ENCODE measurements around the gene RGS19.
"Not testable (repeated sequence)": the region's sequence is repeated elsewhere in the genome, so short reads cannot be mapped to it uniquely, and the experiment has no call there.

RGS19 gene, protein sequence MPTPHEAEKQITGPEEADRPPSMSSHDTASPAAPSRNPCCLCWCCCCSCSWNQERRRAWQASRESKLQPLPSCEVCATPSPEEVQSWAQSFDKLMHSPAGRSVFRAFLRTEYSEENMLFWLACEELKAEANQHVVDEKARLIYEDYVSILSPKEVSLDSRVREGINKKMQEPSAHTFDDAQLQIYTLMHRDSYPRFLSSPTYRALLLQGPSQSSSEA

DNA sequence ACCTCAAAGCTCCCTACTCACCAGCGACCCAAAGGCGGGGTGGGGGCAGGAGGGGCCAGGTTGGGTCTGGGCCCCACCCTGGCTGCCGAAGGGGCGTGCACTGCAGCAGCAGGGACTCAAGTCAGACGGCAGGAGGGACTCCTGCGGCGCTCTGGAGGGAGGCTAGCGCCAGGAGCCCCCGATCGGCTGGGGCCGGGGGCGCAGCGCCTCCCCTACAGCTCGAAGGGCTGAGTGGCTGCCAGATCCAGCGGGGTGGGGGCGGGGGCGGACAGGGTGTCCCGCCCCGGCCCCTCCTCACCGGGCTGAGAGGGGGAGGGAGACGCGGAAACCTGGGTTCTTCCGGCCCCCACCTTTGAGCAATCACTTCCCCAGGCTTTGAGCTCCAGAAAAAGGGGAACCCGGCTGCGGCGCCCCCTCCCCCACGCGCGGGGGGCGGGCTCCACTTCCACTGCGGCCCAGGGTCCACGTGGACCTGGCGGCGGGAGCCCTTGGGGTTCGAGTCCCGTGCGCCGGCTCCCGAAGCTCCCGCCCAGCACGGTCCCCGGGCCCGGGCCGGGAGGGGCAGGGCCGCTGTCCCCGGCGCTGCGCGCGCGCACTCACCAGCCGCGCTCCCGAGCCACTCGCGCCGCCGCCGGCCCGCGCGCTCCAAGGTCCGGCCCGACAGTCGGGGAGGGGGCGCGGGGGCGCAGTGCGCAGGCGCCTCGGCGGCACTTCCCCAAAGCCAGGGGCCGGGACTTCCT lies at the start of gene RGS19:
TSS of gene RGS19 (minus strand) at position 246 of the 740 bp plus-strand sequence. CDS start 2,632 bp downstream, outside the sequence.
- DNase-seq = peak; percentile 82 to 86

DNA sequence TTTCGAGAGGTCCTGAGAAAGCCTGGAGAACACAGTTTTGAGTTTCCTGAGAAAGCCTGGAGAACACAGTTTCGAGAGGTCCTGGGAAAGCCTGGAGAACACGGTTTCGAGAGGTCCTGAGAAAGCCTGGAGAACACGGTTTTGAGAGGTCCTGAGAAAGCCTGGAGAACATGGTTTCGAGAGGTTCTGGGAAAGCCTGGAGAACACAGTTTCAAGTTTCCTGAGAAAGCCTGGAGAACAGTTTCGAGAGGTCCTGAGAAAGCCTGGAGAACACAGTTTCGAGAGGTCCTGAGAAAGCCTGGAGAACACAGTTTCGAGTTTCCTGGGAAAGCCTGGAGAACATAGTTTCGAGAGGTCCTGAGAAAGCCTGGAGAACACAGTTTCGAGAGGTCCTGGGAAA lies 44.2 kb upstream of the RGS19 start:
- DNase-seq = not testable (repeated sequence)

DNA sequence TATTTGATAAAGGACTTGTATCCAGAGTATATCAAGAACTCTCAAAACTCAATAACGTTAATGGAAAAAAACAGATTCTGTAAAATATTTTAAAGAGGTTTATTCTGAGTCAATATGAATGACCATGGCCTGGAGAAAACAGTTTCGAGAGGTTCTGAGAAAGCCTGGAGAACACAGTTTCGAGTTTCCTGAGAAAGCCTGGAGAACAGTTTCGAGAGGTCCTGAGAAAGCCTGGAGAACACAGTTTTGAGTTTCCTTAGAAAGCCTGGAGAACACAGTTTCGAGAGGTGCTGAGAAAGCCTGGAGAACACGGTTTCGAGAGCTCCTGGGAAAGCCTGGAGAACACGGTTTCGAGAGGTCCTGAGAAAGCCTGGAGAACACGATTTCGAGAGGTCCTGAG lies 43.6 kb upstream of the RGS19 start:
- DNase-seq = not testable (repeated sequence)

DNA sequence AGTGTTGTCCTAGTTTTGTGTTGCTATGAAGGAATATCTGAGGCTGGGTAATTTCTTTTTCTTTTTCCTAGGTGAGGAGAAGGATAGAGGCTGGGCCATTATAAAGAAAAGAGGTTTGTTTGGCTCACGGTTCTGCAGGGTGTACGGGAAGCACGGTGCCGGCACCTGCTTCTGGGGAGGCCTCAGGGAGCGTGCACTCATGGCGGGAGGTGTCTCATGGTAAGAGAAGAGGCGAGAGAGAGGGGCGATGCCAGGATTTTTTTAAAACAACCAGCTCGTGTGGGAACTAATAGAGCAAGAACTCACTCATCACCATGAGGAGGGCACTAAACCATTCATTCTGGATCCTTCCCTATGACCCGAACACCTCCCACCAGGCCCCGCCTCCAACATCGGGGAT lies 42.3 kb upstream of the RGS19 start:
- no peak for DNase-seq

DNA sequence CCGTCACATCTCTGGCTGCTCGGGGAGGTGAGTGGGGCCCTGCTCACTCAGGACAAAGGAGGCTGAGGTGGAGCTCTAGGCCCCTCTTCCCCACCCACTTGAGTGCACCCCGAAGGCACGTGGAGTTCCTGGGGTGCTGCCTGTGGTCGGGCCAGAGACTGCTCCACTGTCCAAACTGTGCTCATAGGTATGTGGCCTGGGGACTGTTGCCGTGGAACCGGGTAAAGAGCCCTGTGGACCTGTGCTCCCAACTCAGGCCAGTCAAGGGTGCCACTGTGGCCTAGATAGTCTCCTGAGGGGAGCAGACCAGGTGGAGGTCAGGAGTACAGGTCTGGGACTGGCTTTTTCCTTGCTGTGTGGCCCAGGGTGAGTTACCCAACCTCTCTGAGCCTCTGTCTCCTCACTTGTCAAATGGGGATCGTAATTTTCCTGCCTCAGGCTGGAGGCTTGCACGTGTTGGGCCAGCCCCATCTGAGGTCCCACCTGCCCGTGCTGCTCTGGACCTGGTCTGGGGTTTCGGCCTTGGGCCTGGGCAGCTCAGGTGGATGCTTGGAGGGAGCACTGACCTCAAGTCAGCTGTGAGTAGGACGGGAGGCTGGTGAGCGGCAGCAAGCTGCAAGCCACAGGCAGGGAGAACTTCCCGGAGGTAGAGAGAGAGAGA lies 40.5 kb upstream of the RGS19 start:
- DNase-seq = no peak

DNA sequence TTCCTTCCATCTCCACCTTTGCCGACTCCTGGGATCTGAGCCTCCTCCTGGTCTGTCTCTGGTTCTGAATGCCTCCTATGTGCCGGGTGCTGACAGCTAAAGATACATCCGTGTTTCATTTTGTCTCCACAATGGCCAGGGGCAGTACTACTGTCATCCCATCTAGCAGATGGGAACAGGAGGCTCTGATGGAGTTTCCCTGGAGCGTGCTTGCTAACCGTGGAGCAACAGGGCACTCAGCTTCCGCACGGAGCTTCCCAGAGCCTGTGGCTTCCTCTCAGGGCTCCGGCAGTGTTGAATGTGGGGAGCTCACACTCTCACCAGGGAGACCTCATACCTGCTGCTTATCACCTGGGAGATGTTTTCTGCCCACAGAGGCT lies 40.0 kb upstream of the RGS19 start:
- no peak for DNase-seq

DNA sequence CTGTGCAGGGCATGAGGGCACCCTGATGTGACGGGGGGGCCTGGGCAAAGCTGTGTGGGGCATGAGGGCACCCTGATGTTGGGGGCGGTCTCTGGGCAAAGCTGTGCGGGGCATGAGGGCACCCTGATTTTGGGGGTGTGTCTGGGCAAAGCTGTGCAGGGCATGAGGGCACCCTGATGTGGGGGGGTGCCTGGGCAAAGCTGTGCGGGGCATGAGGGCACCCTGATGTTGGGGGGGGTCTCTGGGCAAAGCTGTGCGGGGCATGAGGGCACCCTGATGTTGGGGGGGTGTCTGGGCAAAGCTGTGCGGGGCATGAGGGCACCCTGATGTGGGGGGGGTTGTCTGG lies 38.1 kb upstream of the RGS19 start:
- DNase-seq = not testable (repeated sequence)

DNA sequence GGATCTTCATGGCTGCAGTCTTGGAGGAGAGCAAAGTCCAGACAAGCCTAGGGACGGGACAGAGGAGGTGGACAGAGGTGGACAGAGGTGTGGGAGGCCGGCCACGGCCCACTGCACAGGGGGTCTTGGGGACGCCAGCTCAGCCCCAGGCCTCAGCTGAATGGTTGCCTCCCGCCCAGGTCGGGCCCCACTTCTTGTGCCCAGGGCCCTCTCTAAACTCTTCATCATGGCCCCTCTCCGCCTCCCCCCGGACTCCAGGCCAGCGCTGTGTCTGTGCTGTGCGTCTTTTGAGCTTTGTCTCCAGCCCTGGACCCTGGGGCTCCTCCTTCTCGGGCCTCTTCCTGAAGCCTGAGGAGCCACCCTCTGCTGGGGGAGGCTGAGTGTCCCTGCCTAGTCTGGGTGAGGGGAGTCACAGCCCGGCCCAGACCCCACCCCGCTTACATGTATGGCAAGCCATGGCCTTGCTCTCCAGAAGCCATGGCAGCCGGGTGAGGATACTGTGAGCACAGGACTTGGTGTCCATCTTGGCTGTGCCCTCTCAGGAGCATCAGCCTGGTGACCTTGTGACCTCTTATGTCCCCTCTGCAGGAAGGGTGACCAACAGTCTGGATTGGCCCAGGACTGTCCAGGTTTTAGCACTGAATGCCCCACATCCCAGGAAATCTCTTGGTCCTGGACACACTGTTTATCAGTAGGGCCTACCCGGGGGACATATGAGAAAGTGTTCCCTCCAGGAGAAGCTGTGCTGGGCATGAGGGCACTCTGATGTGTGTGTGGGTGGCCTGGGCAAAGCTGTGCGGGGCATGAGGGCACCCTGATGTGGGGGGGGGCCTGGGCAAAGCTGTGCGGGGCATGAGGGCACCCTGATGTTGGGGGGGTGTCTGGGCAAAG lies 37.5 kb upstream of the RGS19 start:
- no peak for DNase-seq

DNA sequence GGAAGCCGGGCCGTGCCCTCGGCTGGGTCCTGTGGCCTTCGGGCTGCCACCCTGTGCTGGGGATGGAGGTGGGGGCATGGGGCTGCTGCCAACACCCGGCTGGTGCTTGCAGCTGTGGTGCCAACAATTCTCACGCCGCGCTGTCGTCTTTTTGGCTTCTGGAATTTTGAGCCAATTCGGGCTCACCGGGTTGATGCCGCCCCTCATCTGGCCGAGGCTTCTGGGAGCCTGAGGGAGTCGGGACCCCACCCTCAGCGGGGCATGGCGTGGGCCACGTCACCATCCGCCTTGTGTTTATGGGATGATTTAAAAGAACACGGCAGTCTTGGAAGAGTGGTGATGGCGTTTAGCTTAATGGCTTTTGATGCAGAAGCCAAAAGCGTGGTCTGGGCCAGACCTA lies 36.7 kb upstream of the RGS19 start:
- DNase-seq = no peak

DNA sequence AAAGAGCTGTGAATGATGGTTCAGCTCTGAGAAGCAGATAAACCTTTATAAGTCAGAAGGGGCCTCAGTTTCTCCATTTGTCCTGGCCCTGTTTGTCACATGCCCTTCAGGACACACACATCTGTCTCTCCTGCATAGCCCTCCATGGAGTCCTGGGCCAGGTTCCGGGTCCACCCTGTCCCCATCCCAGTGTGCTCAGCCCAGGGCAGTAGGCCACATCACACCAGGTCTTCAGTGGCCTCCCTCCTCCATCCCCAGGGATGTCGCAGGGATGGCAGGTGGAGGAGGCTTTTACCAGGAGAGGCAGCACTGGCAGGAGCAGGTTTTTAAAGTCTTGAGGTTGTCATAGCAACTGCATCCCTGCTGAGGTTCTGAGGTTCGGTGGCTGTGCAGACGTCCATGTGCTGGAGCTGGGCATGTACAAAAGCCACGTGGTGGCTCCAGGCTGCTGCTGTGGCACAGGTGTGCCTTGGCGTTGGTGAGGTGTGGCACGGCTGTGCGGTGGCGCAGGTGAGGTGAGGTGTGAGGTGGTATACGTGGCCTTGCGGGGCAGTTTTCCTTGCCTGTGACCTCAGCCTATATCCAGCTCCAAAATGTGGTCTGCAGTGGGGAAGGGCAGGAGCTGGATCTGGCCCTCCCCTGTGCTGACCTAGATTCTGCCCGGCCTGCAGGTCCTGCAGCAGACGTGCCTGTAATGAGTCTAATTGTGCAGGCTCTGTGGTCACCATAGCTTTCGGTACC lies 36.0 kb upstream of the RGS19 start:
- no peak for DNase-seq

DNA sequence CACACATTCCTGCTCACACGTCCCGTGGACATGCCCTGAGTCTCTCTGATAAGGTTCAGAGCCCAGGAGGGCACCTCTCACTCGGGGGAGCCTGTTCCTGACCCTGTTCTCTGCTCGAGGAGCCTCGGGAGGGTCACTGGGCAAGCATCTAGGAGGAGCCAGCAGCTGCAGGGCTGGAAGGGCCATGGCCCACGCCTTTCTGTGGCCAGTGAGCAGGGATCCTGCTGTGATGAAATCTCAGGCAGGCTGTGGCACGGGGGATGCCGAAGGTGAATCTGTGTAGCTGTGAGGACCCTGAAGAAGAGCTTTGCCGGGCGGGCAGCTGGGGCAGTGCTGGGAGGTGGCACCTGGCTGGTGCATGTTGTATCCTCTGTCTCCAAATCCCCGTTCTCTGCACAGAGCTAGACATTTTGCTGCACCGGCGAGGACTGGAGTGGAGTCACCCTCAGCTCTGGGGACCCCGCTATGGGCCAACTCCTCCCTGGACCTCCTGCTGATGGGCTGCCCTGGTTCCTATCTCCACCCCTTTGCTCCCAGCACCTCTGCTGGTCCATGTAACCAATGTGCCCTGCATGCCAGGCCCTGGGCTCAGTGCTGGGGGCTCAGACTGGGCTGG lies 35.1 kb upstream of the RGS19 start:
- no peak for DNase-seq

DNA sequence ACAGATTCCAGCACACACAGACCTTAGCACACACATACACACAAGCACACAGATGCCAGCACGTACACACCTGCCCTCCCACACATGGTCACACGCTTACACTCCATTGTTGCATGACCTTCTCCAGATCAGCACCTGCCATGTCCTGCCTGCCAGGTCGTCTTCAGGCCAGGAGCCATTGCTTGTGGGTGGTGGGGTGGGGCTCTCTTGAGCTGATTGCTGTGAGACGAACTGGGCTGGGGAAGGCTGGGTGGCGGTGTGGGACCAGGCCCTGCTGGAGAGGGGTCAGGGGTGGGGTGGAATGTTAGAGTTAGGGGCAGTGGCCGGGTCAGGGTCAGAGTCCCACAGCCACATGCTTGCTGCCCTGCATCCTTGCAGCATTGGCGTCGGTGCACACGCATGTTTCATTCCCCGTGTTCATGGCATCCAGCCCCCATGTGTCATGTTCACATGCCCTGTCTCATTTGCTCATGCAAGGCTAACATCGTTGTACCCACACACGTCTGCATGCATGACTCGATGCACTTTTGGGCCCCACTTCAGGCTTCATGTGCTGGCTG lies 34.6 kb upstream of the RGS19 start:
- DNase-seq = no peak

DNA sequence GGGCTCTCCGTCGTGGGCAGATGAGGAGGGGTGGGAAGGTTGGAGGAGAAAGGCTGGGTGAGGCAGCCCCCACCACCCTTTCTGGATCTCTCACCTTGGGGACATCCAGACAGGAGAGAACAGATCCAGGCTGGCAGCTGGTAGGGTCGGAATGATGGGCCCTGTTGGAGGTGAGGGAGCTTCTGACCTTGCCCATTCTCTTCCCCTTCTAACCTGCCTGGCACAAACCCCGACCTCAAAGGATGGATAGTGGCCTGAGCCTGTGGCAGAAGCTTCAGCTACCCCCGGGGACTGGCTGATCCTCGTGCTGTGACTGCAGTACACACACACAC lies 34.1 kb upstream of the RGS19 start:
- DNase-seq = no peak

DNA sequence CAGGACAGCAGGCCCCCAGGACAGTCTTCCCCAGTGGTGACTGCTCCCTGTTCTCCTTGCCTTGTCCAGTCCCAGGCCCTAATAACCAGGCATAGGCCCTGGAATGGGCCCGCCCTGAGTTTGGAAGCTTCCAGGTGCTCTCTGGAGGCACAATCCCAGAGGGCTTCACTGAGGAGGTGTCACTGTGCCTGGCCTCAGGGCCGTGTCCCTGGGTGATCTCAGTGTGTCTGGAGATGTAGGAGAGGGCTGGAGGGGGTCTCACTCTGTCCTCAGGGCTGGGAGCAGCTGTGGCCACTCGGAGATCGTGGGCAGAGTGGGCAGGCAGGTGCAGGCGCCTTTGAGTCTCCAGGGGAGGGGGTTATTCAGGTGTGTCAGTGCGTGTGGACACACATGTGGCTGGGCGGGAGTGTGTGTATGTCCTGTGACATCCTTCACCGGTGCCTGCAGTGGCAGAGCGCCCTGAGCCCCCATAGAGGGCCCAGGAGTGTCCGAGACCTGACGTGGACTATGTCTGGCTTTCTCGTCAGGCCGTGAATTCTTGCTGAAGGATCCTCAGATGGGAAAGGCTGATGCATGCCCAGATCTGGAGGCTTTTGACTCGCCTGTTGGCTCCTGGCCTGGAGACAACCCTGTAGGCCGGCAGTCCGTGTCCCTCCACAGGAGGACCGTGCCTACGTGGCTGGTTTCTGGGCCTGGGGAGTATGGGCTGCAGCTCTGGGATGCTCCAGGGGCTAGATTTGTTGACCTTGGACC lies 33.5 kb upstream of the RGS19 start:
- no peak for DNase-seq

DNA sequence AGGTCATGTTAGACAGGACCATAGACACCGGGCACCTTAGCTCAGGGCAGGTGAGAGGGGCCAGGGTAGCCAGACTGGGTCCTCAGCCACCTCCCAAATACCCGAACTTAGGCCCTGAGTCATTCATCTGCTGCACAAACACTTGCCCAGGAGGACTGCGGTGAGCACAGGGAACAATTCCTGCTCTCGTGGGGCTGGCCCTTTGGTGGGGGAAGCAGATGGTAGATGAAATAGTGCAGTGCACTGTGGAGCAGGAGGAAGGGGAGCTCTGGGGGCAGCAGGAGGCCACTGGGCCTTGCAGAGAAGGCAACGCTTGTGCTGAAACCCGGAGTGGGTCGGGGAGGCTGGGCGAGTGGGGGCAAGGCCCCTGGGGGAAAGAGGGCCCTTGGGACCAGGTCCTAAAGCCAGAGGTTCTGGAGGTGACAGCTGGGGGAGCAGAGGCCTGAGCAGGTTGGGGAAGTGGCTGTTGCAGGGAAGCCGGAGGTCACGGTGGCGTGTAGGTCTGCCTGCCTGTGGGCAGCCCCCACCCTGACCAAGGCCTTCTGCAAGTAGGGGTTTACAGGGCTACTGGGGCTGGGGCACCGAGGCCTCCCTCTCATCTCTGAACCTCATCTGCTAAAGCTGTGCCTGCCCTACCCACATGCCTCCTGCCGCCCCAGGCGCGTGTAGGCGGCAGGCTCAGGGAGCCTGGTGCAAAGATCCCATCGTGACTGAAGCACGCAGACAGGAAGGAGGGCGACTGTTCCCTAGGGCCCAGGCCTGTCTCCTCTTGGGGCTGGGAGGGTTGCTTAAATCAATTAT lies 32.7 kb upstream of the RGS19 start:
- peak; percentile 6 to 40 for DNase-seq

DNA sequence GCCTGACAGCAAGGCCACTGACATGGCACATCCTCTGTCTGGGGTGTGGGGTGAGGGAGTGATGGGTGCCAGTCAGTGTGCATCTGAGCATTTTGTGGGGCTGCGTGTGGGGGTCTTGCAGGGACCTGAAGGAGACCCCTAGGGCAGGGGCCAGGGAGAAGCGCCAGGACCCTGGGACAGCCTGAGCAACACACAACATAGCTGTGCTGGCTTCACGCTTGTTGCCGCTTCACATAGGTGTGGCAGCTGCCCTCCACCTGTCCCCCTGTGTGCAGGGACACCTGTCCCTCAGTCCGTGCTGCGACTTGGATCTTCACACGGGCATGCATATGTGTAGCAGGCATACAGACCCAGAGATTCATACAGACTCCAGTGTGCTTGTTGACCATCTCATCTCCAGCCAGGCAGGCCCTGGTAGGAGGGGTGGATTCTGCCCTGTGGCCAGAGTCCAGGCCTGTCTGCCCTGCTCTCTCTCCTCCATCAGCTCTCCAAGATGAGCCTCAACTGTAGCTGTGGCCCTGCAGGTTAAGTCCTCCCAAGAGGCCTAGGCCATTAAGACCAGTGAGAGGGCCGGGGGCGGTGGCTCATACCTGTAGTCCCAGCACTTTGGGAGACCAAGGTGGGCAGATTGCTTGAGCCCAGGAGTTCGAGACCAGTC lies 31.2 kb upstream of the RGS19 start:
- DNase-seq = no peak

DNA sequence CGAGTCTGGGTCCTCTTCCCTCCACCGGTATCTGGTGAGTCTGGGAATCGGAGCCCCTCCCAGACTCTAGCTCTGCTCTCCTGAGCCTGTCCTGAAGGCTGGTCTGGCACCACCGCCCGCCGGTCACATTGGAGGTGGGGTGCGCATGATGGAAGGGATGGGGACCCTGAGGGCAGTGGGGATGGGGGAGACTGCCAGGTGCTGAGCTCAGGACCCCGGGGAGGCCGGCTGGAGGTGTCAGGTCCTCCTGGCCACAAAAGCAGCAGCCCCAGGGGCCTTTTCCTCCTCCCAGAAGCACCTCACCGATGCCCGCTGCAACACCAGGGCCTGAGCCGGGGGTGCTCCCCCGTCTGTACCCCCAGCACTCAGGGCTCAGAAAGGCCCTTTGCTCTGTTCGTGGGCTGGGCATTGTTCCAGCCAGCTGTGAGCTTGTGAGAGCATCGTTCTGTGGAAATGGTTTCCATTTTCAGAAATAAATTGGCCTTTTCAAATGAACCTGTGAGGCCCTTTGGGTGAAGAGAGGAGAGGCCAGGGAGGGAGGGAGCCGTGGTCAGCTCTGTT lies 30.6 kb upstream of the RGS19 start:
- DNase-seq = no peak

DNA sequence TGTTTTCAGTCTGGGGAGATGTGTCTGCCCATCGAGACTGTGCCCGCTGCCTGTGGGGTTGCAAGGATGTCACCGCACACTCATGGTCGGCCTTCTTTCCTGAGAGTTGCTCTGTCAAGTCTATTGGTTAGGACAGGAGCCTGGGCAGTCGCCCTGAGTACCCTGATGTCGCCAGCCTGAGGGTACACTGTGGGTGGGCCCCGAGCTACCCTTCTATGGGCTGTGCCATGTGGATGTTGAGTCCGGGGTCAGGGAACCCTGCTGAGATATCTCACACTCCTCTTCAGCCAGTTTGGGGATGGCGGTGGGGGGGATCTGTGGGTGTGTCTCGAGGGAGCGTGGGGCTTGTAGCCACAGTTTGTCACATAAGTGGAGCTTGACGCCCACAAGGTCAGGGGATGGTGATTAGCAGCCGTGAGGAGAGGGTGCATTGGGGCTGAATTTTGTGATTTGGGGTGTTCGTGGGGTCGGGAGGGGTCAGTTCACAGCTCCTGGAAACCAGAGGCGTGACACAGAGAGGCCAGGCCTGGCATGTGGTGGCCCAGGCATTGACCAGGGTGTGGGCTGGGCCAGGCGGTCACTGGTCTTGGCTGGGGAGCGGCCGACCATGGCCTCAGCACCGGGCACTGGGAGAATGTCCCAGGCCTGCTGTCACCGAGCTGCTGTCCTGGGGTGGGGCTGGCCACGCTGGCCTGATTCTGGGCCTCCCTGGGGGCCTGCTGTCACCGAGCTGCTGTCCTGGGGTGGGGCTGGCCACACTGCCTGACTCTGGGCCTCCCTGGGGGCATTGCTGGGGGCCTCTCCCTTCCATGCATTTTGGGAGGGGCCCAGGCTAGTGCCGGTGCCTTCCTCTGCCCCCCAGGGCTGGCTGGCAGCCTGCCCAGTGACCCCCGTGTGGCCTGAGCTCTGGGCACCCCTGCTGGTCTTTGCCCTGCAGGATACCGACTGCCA lies 29.7 kb upstream of the RGS19 start:
- no peak for DNase-seq
